Epithelial cell of esophagus (primary cell): Measurements from ENCODE around the gene ATP11A.

Experiments
- DNase-seq: peaks from one replicate; pipeline ENCODE4 v3.0.0; 2010; ENCODE audit warnings: low read depth
- H3K4me3 ChIP-seq: 2 replicates; pipeline ENCODE4 v1.5.1; 2011; ENCODE audit warnings: mild to moderate bottlenecking, low read length, control low read depth
- CTCF ChIP-seq: IDR thresholded peaks from 2 replicates; pipeline ENCODE4 v1.5.1; 2011; ENCODE audit warnings: low read depth, mild to moderate bottlenecking, low read length, control low read depth, inconsistent platforms; ENCODE audit not compliant: insufficient read depth; ENCODE audit errors: missing control alignments

The ATP11A gene

DNA sequence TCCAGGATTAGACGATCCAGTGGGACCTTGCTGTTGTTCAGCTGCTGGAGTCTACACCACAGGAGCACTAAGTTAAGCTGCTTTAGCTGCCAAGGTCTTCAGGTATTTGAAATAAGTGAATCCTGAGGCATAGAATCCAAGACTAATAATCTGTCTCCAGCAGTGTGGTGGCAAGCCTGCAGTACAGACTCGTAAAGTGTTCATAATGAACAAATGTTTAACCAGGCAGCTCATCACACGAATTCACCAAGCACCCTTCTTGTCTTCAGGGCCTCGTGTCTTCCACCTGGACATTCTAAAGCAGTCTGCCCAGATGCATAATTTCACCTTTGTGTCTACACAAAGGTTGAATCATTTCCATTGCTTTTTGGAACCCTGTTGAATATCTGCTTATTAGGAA is 5.3 kb downstream of the ATP11A start:
- no peak for TF ChIP-seq CTCF
- no peak overlapping the region for H3K4me3 ChIP-seq
- DNase-seq, result no peak

- no peak for TF ChIP-seq CTCF
- H3K4me3 ChIP-seq, result no peak overlapping the region
- DNase-seq, result no peak
These were observed 6.4 kb downstream of the ATP11A start for GRCh38 chr13:112696001-112696868.

DNA sequence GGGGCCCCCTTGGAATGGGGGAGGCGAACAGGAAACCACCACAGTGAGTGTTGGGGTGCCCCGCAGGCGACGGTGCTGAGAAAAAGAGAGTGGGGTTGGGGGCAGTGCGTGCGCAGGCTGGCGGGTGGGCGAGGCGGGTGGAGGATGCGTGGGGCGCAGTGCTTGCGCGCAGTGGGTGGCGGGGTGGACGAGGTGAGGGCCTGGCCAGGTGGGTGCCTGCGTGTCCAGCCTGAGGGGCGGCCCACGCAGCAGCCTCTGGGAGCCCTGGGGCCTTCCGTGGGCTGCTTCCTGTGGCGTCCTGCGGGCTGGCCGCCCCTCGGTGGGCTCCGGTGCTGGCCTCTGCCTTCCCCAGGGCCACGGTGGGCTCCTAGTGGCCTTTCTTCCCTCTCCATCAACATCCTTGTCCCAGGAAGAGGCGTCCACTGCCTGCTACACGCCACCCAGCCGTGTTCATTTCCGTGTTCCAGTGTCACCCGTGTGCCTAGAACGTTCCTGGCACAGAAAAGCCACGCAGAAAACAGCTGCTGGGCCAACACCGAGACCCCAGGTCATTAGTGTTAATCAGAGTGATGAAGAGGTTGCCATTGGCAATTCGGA is 7.1 kb downstream of the ATP11A start:
- TF ChIP-seq CTCF, result no peak

DNA sequence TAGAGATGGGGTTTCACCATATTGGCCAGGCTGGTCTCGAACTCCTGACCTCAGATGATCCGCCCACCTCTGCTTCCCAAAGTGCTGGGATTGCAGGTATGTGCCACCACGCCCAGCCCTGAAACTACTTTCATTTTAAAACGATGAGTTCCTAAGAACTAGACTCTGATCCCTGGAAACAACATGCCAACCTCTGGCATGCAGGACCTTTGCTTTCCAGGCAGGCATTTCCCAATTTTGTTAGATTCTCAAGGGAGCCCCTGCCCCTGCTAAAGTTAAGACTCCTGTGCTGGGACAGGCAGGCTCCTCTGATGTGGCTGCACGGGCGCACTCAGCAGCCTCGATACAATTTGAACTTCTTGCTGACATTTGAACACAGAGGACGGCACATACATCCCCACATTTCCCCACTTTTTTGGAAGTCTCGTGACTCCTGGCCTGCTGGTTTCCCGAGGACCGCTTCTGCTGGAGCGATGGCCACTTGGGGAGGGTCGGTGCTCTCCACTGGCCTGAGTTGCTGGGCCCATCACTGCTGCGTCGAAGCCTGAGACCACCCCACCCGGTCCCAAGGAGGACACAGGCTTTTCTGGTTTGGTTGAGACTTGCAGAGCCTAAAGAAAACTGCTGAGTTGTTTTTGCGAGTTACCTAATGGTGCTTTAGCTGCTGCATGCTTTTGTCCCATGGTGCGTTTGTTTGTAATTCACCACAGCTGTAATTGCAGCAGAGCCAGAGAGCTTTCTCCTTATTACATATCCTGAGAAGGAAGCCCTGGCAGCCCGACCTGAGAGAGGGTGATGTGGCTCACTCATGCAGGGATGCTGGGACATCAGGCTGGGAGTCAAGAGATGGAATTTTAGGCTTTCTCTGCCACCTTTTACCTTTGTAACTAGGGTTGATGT is 8.2 kb downstream of the ATP11A start:
- no peak for TF ChIP-seq CTCF
- DNase-seq, result no peak
- H3K4me3 ChIP-seq, result no peak overlapping the region

More for the DNA sequence above, 7.1 kb downstream of the ATP11A start:
- DNase-seq, result no peak
- no peak overlapping the region for H3K4me3 ChIP-seq

DNA sequence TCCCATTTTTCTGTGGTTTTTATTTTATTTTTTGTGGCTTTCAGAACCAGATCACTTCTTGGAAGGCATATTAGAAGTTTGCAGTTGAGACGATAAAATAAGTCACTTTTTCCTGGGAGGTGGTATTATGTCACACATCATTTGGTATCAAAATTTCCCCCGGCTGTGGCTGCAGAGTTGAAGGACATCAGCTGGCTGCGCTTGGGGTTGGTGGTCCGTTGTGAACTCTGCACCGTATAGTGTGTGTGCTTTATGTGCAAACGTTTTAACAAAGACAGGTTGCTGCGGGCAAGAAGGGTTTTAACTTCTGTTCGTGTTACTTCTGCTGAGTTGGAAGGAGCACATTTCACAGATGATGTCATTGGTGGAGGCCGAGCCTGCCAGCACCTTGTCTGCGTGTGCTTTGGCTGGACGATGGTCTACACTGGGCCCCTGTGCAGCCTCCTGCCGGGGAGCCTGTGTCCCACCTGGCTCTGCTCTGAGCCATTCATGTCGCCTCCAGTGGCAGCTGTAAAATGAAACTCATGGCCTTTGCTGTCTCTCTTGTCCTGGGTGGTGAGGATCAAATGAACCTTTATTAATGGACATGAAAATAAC is 9.6 kb downstream of the ATP11A start:
- H3K4me3 ChIP-seq, result no peak overlapping the region
- TF ChIP-seq CTCF, result no peak
- DNase-seq, result no peak

GRCh38 chr13:112700291-112701060 is 10.6 kb downstream of the ATP11A start:
- H3K4me3 ChIP-seq, result no peak overlapping the region
- no peak for TF ChIP-seq CTCF
- no peak for DNase-seq
